HCT116 (cell line): ENCODE results near the gene RTL9. TPM values are rescaled to one million over a fixed set of nuclear protein-coding genes. Genes with fewer than 3 reads are reported as not detected.

Experiments used
- ATAC-seq: fragments of 200-7000 bp; cut with Tn5 transposase; 2 replicates; pipeline ENCODE4 v1.9.1; 2020; ENCODE audit warnings: mild to moderate bottlenecking, moderate library complexity
- BruUV-seq: library from RNA; stranded (reverse); fragments of 400-500 nt; replicated peaks from 2 replicates; lab custom pipeline; 2021; lab: Mats Ljungman, UMichigan
- CTCF ChIA-PET: fragments of 300-600 bp; sonication (Branson Sonifier 250); formaldehyde crosslinking; loops from one replicate; lab custom pipeline; 2021; ENCODE audit warnings: antibody characterized with exemption; lab: Charles Lee
- POLR2A ChIA-PET: fragments of 300-600, 350-600 bp; sonication (Branson Sonifier 250); formaldehyde crosslinking; loops from one replicate; lab custom pipeline; 2021; ENCODE audit warnings: antibody characterized with exemption; lab: Charles Lee
- RAD21 ChIA-PET, 2 experiments: fragments of 300-600 bp; sonication (Branson Sonifier 250); formaldehyde crosslinking; loops; one replicate each; lab custom pipeline; 2023; ENCODE audit warnings: low total read pairs in 2 of 2; ENCODE audit not compliant: uncharacterized antibody in 2 of 2, unreplicated experiment in 2 of 2, low non-redundant PET in 1 of 2; lab: Charles Lee
- DNase-seq: peaks from one replicate; pipeline ENCODE4 v3.0.0-alpha.2; 2010; ENCODE audit warnings: low read depth, low spot score
- H2AFZ ChIP-seq: fragments of 200-600 bp; shearing (Covaris generic), sonication (generic); 2 replicates; pipeline ENCODE4 v1.6.1; 2017; ENCODE audit warnings: low read depth, mixed run types, mixed read lengths, antibody characterized with exemption, low read length; ENCODE audit not compliant: poor library complexity, severe bottlenecking
- H3K27ac ChIP-seq: 2 replicates; pipeline ENCODE4 v1.5.1; 2012; ENCODE audit warnings: low read depth, low read length
- H3K27me3 ChIP-seq: fragments of 200-600 bp; sonication (generic); 2 replicates; pipeline ENCODE4 v1.6.1; 2016; ENCODE audit warnings: mixed run types, low read length, mixed read lengths; ENCODE audit not compliant: insufficient read depth
- H3K36me3 ChIP-seq, 2 experiments: fragments of 200-500 bp in 1 of 2; fragments of 200-600 bp in 1 of 2; sonication (Bioruptor generic) in 1 of 2; sonication (generic) in 1 of 2; 2 replicates each; pipeline versions ENCODE4 v1.5.1 to v1.6.1; 2014 to 2016; ENCODE audit warnings: low read length in 2 of 2, inconsistent platforms in 1 of 2, mixed read lengths in 1 of 2, mixed run types in 1 of 2; ENCODE audit not compliant: insufficient read depth in 2 of 2, control insufficient read depth in 1 of 2
- H3K4me1 ChIP-seq, 2 experiments: fragments of 200-600 bp in 1 of 2; sonication (generic) in 1 of 2; 2 replicates each; pipeline versions ENCODE4 v1.5.1 to v1.6.1; 2012 to 2017; ENCODE audit warnings: low read length in 2 of 2, inconsistent platforms in 1 of 2, mild to moderate bottlenecking in 1 of 2, mixed read lengths in 1 of 2, mixed run types in 1 of 2, moderate library complexity in 1 of 2; ENCODE audit not compliant: insufficient read depth in 2 of 2, control insufficient read depth in 1 of 2
- H3K4me2 ChIP-seq: fragments of 200-600 bp; sonication (generic); 2 replicates; pipeline ENCODE4 v1.6.1; 2017; ENCODE audit warnings: mixed run types, low read length, mixed read lengths
- H3K4me3 ChIP-seq, 2 experiments: fragments of 200-600 bp in 1 of 2; sonication (generic) in 1 of 2; replicated peaks in 1 of 2; 2 replicates each; pipeline ENCODE4 v1.5.1; 2011 to 2016; ENCODE audit warnings: low read length in 2 of 2, control low read depth in 1 of 2, low read depth in 1 of 2, mild to moderate bottlenecking in 1 of 2, mixed read lengths in 1 of 2, mixed run types in 1 of 2
- H3K79me2 ChIP-seq: fragments of 200-600 bp; sonication (generic); 2 replicates; pipeline ENCODE4 v1.6.1; 2017; ENCODE audit warnings: mild to moderate bottlenecking, mixed run types, low read length, moderate library complexity, mixed read lengths; ENCODE audit not compliant: insufficient read depth
- H3K9ac ChIP-seq: fragments of 200-600 bp; sonication (generic); 2 replicates; pipeline ENCODE4 v1.6.1; 2016; ENCODE audit warnings: low read length, mixed read lengths
- H3K9me2 ChIP-seq: fragments of 200-600 bp; sonication (generic), shearing (Covaris generic); 2 replicates; pipeline ENCODE4 v1.6.1; 2017; ENCODE audit warnings: mixed run types, mild to moderate bottlenecking, moderate library complexity; ENCODE audit not compliant: insufficient read depth
- H3K9me3 ChIP-seq, 2 experiments: fragments of 200-500 bp in 1 of 2; fragments of 200-600 bp in 1 of 2; sonication (Bioruptor generic) in 1 of 2; sonication (generic) in 1 of 2; 2 replicates each; pipeline ENCODE4 v1.6.1; 2014 to 2017; ENCODE audit warnings: low read length in 2 of 2, mixed read lengths in 2 of 2, inconsistent platforms in 1 of 2, low read depth in 1 of 2, mild to moderate bottlenecking in 1 of 2, mixed run types in 1 of 2, moderate library complexity in 1 of 2; ENCODE audit not compliant: control insufficient read depth in 1 of 2, insufficient read depth in 1 of 2
- H4K20me1 ChIP-seq: fragments of 200-600 bp; sonication (generic), shearing (Covaris generic); 2 replicates; pipeline ENCODE4 v1.6.1; 2017; ENCODE audit warnings: mixed run types, mild to moderate bottlenecking, moderate library complexity; ENCODE audit not compliant: insufficient read depth
- CBX3 ChIP-seq: IDR thresholded peaks from 2 replicates; pipeline ENCODE4 v1.6.1; 2012; ENCODE audit warnings: low read depth
- EZH2phosphoT487 ChIP-seq: fragments of 200-600 bp; IDR thresholded peaks from 2 replicates; pipeline ENCODE4 v1.6.1; 2018; ENCODE audit warnings: antibody characterized with exemption, borderline replicate concordance
- MAX ChIP-seq: IDR thresholded peaks from 2 replicates; pipeline ENCODE4 v1.6.1; 2012
- POLR2A ChIP-seq: IDR thresholded peaks from 2 replicates; pipeline ENCODE4 v1.7.0; 2011; ENCODE audit warnings: borderline replicate concordance; ENCODE audit not compliant: insufficient read depth, insufficient read length; ENCODE audit errors: extremely low read depth
- POLR2AphosphoS5 ChIP-seq: IDR thresholded peaks from 2 replicates; pipeline ENCODE4 v1.6.1; 2011; ENCODE audit warnings: mild to moderate bottlenecking, low read depth, low read length, moderate library complexity
- RAD21 ChIP-seq: IDR thresholded peaks from 2 replicates; pipeline ENCODE4 v1.6.1; 2012; ENCODE audit warnings: low read depth, mild to moderate bottlenecking
- SIN3A ChIP-seq: IDR thresholded peaks from 2 replicates; pipeline ENCODE4 v1.6.1; 2012; ENCODE audit warnings: low read depth
- SRF ChIP-seq: IDR thresholded peaks from 2 replicates; pipeline ENCODE4 v1.6.1; 2012; ENCODE audit warnings: low read depth
- TCF7L2 ChIP-seq: IDR thresholded peaks from 2 replicates; pipeline ENCODE4 v1.7.0; 2011; ENCODE audit warnings: borderline replicate concordance, inconsistent platforms; ENCODE audit not compliant: insufficient read depth, insufficient read length; ENCODE audit errors: extremely low read depth
- ZBTB33 ChIP-seq: IDR thresholded peaks from 2 replicates; pipeline ENCODE4 v1.6.1; 2011; ENCODE audit warnings: mild to moderate bottlenecking, low read length, moderate library complexity; ENCODE audit not compliant: insufficient replicate concordance; ENCODE audit errors: extremely low read depth
- intact Hi-C: fragments of 100-400 bp; cut with micrococcal nuclease; formaldehyde crosslinking; loops from 2 replicates; pipeline ENCODE4 v1.10.0; 2022
- total RNA-seq: library from RNA; stranded (reverse); gene quantifications from one replicate; pipeline ENCODE4 v1.2.1, GENCODE V29; 2021; ENCODE audit not compliant: unreplicated experiment
- TF ChIP-seq, protein P1 (sequence below): IDR thresholded peaks from 2 replicates; pipeline ENCODE4 v1.6.1; 2012; ENCODE audit warnings: low read depth

RTL9 gene
- total RNA-seq, 1 experiment from 2014 or later, result 0.10 TPM

- no peak overlapping the region for H3K4me2 ChIP-seq
- H3K9me2 ChIP-seq, result no peaks in the 10 kb centered on the region
- intact Hi-C loops, result no loop called here
- no peaks in the 10 kb centered on the region for H3K79me2 ChIP-seq
- no peaks in the 10 kb centered on the region for H3K36me3 ChIP-seq
- no peaks in the 10 kb centered on the region for H3K4me1 ChIP-seq
- no peak overlapping the region for H2AFZ ChIP-seq
- H3K4me3 ChIP-seq, result no peak overlapping the region
- no peak overlapping the region for H3K27ac ChIP-seq
- RAD21 ChIA-PET, result no interaction called here
- H3K27me3 ChIP-seq, result no peaks in the 10 kb centered on the region
- DNase-seq, result no peak
- CTCF ChIA-PET, result no interaction called here
- TF ChIP-seq EZH2phosphoT487, result no peak
- no peak for TF ChIP-seq POLR2AphosphoS5
- no peak for TF ChIP-seq RAD21
- TF ChIP-seq CBX3, result no peak
- no peak for TF ChIP-seq POLR2A
- TF ChIP-seq ZBTB33, result no peak
- TF ChIP-seq MAX, result no peak
- no peak for TF ChIP-seq SRF
- TF ChIP-seq TCF7L2, result no peak
- TF ChIP-seq SIN3A, result no peak
- TF ChIP-seq, protein P1, sequence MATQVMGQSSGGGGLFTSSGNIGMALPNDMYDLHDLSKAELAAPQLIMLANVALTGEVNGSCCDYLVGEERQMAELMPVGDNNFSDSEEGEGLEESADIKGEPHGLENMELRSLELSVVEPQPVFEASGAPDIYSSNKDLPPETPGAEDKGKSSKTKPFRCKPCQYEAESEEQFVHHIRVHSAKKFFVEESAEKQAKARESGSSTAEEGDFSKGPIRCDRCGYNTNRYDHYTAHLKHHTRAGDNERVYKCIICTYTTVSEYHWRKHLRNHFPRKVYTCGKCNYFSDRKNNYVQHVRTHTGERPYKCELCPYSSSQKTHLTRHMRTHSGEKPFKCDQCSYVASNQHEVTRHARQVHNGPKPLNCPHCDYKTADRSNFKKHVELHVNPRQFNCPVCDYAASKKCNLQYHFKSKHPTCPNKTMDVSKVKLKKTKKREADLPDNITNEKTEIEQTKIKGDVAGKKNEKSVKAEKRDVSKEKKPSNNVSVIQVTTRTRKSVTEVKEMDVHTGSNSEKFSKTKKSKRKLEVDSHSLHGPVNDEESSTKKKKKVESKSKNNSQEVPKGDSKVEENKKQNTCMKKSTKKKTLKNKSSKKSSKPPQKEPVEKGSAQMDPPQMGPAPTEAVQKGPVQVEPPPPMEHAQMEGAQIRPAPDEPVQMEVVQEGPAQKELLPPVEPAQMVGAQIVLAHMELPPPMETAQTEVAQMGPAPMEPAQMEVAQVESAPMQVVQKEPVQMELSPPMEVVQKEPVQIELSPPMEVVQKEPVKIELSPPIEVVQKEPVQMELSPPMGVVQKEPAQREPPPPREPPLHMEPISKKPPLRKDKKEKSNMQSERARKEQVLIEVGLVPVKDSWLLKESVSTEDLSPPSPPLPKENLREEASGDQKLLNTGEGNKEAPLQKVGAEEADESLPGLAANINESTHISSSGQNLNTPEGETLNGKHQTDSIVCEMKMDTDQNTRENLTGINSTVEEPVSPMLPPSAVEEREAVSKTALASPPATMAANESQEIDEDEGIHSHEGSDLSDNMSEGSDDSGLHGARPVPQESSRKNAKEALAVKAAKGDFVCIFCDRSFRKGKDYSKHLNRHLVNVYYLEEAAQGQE, result no peak
- TF ChIP-seq, all 23 proteins: peak for 0
- Histone ChIP-seq H4K20me1 (no peaks in the 10 kb centered on the region), H3K9me3 (no peaks in the 10 kb centered on the region), H3K9ac (no peak overlapping the region)
- POLR2A ChIA-PET, result no interaction called here
- no peak for ATAC-seq
- no TSS peak for BruUV-seq
Measured at GRCh38 chrX:110326712-110327111, 31.9 kb upstream of the RTL9 start.
